CD14-positive monocyte (primary cell): ENCODE results near the gene NKIRAS2. TPM values are rescaled to one million over a fixed set of nuclear protein-coding genes. Genes with fewer than 3 reads are reported as not detected.

Experiments used
- DNase-seq, 3 donors: peaks; one replicate each; pipeline ENCODE4 v3.0.0-alpha.2; 2011 to 2022
- H2AFZ ChIP-seq: 2 replicates; pipeline ENCODE4 v1.6.0; 2012; ENCODE audit warnings: mild to moderate bottlenecking, low read depth, low read length, inconsistent platforms; ENCODE audit not compliant: insufficient read depth, poor library complexity, severe bottlenecking
- H3K27ac ChIP-seq, 2 donors: 1 replicate in 1 of 2; 2 replicates in 1 of 2; pipeline ENCODE4 v1.5.1; 2012 to 2013; ENCODE audit warnings: low read length in 2 of 2, control low read depth in 1 of 2, inconsistent platforms in 1 of 2, low read depth in 1 of 2, mild to moderate bottlenecking in 1 of 2
- H3K27me3 ChIP-seq, 2 donors: one replicate each; pipeline versions ENCODE4 v1.6.0 to v1.6.1; 2011 to 2013; ENCODE audit warnings: low read length in 2 of 2; ENCODE audit not compliant: control insufficient read depth in 2 of 2, insufficient read depth in 2 of 2
- H3K36me3 ChIP-seq, 2 donors: replicated peaks in 1 of 2; 1 replicate in 1 of 2; 2 replicates in 1 of 2; pipeline versions ENCODE4 v1.5.1 to v1.6.1; 2012 to 2013; ENCODE audit warnings: low read length in 2 of 2, control low read depth in 1 of 2, inconsistent platforms in 1 of 2, mild to moderate bottlenecking in 1 of 2; ENCODE audit not compliant: insufficient read depth in 2 of 2, control insufficient read depth in 1 of 2
- H3K4me1 ChIP-seq, 2 donors: 1 replicate in 1 of 2; 2 replicates in 1 of 2; pipeline versions ENCODE4 v1.5.1 to v1.6.1; 2012 to 2013; ENCODE audit warnings: low read length in 2 of 2, control low read depth in 1 of 2, inconsistent platforms in 1 of 2, mild to moderate bottlenecking in 1 of 2, moderate library complexity in 1 of 2; ENCODE audit not compliant: insufficient read depth in 2 of 2, control insufficient read depth in 1 of 2
- H3K4me2 ChIP-seq: replicated peaks from 2 replicates; pipeline ENCODE3; 2012; ENCODE audit warnings: low read length, moderate library complexity, mild to moderate bottlenecking; ENCODE audit not compliant: poor library complexity, severe bottlenecking; ENCODE audit errors: extremely low read depth
- H3K4me3 ChIP-seq, 3 experiments: fragments of 200-600 bp in 1 of 3; sonication (generic) in 1 of 3; replicated peaks in 1 of 3; 1 replicate in 2 of 3; 2 replicates in 1 of 3; pipeline ENCODE4 v1.5.1; 2011 to 2013; ENCODE audit warnings: low read length in 3 of 3, mild to moderate bottlenecking in 3 of 3, control low read depth in 2 of 3, low read depth in 2 of 3, inconsistent platforms in 1 of 3, moderate library complexity in 1 of 3
- H3K79me2 ChIP-seq: 2 replicates; pipeline ENCODE4 v1.6.0; 2012; ENCODE audit warnings: mild to moderate bottlenecking, control low read depth, inconsistent platforms, low read length, moderate library complexity; ENCODE audit not compliant: insufficient read depth
- H3K9ac ChIP-seq: 2 replicates; pipeline ENCODE4 v1.6.0; 2017; ENCODE audit warnings: low read length, mild to moderate bottlenecking; ENCODE audit not compliant: insufficient read depth, poor library complexity, severe bottlenecking
- H3K9me3 ChIP-seq, 2 donors: replicated peaks in 1 of 2; 1 replicate in 1 of 2; 2 replicates in 1 of 2; pipeline versions ENCODE4 v1.5.1 to v1.6.1; 2012 to 2013; ENCODE audit warnings: low read length in 2 of 2, control low read depth in 1 of 2; ENCODE audit not compliant: control insufficient read depth in 1 of 2, insufficient read depth in 1 of 2
- H4K20me1 ChIP-seq: 2 replicates; pipeline ENCODE4 v1.6.0; 2012; ENCODE audit warnings: mild to moderate bottlenecking, low read length, control low read depth, moderate library complexity; ENCODE audit not compliant: insufficient read depth
- H3K27ac Mint-ChIP-seq, 7 donors: one replicate each; pipeline ENCODE4 v1.8.0; 2020; ENCODE audit warnings: mild to moderate bottlenecking in 7 of 7, mixed read lengths in 7 of 7, moderate library complexity in 6 of 7, inconsistent platforms in 2 of 7
- H3K27me3 Mint-ChIP-seq, 3 donors: one replicate each; pipeline ENCODE4 v1.8.0; 2021 to 2022; ENCODE audit warnings: low read depth in 3 of 3, mild to moderate bottlenecking in 3 of 3, mixed read lengths in 3 of 3, moderate library complexity in 3 of 3, inconsistent platforms in 1 of 3
- H3K36me3 Mint-ChIP-seq, 2 donors: one replicate each; pipeline ENCODE4 v1.8.0; 2020; ENCODE audit warnings: mixed read lengths in 2 of 2, inconsistent platforms in 1 of 2, mild to moderate bottlenecking in 1 of 2
- H3K4me1 Mint-ChIP-seq: one replicate; pipeline ENCODE4 v1.8.0; 2020; ENCODE audit warnings: mild to moderate bottlenecking, mixed read lengths
- H3K4me3 Mint-ChIP-seq, 2 donors: one replicate each; pipeline ENCODE4 v1.8.0; 2020; ENCODE audit warnings: mild to moderate bottlenecking in 2 of 2, mixed read lengths in 2 of 2, moderate library complexity in 1 of 2
- H3K9me3 Mint-ChIP-seq, 7 donors: one replicate each; pipeline ENCODE4 v1.8.0; 2020 to 2022; ENCODE audit warnings: mixed read lengths in 7 of 7, mild to moderate bottlenecking in 6 of 7, moderate library complexity in 6 of 7, inconsistent platforms in 2 of 7
- CTCF ChIP-seq: fragments of 200-600 bp; IDR thresholded peaks from one replicate; pipeline ENCODE4 v1.8.0; 2022; ENCODE audit warnings: antibody characterized with exemption, mild to moderate bottlenecking
- WGBS: methylation state at CpG from one replicate; pipeline ENCODE4 v1.1.5; 2013; ENCODE audit warnings: missing lambda C conversion rate; ENCODE audit not compliant: insufficient coverage; 5-methylcytosine and 5-hydroxymethylcytosine counted together
- intact Hi-C, 2 donors: fragments of 100-400 bp; cut with micrococcal nuclease; formaldehyde crosslinking; loops; one replicate each; pipeline versions ENCODE4 v1.15.0 to v1.15.1; 2023
- polyA plus RNA-seq, 3 donors: library from polyadenylated mRNA; depleted of rRNA in 1 of 3; unstranded in 2 of 3; stranded (reverse) in 1 of 3; fragments of 300-500 nt in 2 of 3; fragments of >200 nt in 1 of 3; fragmentation: Illumina TruSeq in 2 of 3; gene quantifications; 1 replicate in 2 of 3; 2 replicates in 1 of 3; pipeline ENCODE4 v1.2.3, GENCODE V29; 2012 to 2021

The NKIRAS2 gene
- polyA plus RNA-seq, 3 donors, result 51.1 to 77.1 (median 69.9) TPM

- no peak overlapping the region for H3K9ac ChIP-seq
- no peaks in the 10 kb centered on the region for H3K36me3 ChIP-seq
- no peak overlapping the region for H3K4me2 ChIP-seq
- Mint-ChIP-seq H3K27ac (peak overlapping the region in 2 of 7 donors; percentile 6 to 52), H3K36me3 (no peaks in the 10 kb centered on the region), H3K27me3 (peaks cover 0 to 3% (median 2%) of the 10 kb centered on the region in 3 donors), H3K4me3 (peak overlapping the region in 1 of 2 donors; percentile 21), H3K4me1 (peaks cover 27% of the 10 kb centered on the region), H3K9me3 (peaks cover 0 to 1% (median 0%) of the 10 kb centered on the region in 7 donors)
- no peaks in the 10 kb centered on the region for H3K79me2 ChIP-seq
- WGBS, result 64% methylated on average over 3 of the region's 5 CpGs
- no peak overlapping the region for H2AFZ ChIP-seq
- no peak overlapping the region for H3K27ac ChIP-seq
- intact Hi-C loops, result loop anchor here (2.0 to 5.0 kb wide), 3 partner anchors 35 to 50 kb away; partner anchors contain the start of genes DHX58 (in 1 of the 2) and DNAJC7 (in 1 of the 2)
- H3K27me3 ChIP-seq, result no peaks in the 10 kb centered on the region
- H3K4me3 ChIP-seq, result no peak overlapping the region
- H4K20me1 ChIP-seq, result no peaks in the 10 kb centered on the region
- no peak for TF ChIP-seq CTCF
- no peaks in the 10 kb centered on the region for H3K9me3 ChIP-seq
- peaks cover 15 to 16% of the 10 kb centered on the region in 2 donors for H3K4me1 ChIP-seq
- no peak for DNase-seq
Measured at GRCh38 chr17:42061646-42062487, 42.0 kb downstream of the NKIRAS2 start.

GRCh38 chr17:42062681-42063080, 42.8 kb downstream of the NKIRAS2 start:
- Histone ChIP-seq H3K36me3 (no peaks in the 10 kb centered on the region), H3K4me1 (peaks cover 15 to 16% of the 10 kb centered on the region in 2 donors), H4K20me1 (no peaks in the 10 kb centered on the region), H3K9ac (no peak overlapping the region), H2AFZ (no peak overlapping the region), H3K4me3 (no peak overlapping the region), H3K9me3 (no peaks in the 10 kb centered on the region), H3K27ac (no peak overlapping the region), H3K79me2 (no peaks in the 10 kb centered on the region), H3K27me3 (no peaks in the 10 kb centered on the region), H3K4me2 (no peak overlapping the region)
- DNase-seq, result no peak
- intact Hi-C loops, result loop anchor here (2.0 to 5.0 kb wide), 3 partner anchors 35 to 50 kb away; partner anchors contain the start of genes DHX58 (in 1 of the 2) and DNAJC7 (in 1 of the 2)
- 96% methylated on average over 13 of the region's 14 CpGs for WGBS
- Mint-ChIP-seq H3K27me3 (peaks cover 0 to 3% (median 2%) of the 10 kb centered on the region in 3 donors), H3K4me3 (no peak overlapping the region), H3K9me3 (peaks cover 0 to 1% (median 0%) of the 10 kb centered on the region in 7 donors), H3K36me3 (no peaks in the 10 kb centered on the region), H3K4me1 (peaks cover 27% of the 10 kb centered on the region), H3K27ac (peak overlapping the region in 3 of 7 donors; percentile 80 to 95 (median 93))
- TF ChIP-seq CTCF, result no peak
